Measurements from ENCODE around the gene KLHL40.

DNA sequence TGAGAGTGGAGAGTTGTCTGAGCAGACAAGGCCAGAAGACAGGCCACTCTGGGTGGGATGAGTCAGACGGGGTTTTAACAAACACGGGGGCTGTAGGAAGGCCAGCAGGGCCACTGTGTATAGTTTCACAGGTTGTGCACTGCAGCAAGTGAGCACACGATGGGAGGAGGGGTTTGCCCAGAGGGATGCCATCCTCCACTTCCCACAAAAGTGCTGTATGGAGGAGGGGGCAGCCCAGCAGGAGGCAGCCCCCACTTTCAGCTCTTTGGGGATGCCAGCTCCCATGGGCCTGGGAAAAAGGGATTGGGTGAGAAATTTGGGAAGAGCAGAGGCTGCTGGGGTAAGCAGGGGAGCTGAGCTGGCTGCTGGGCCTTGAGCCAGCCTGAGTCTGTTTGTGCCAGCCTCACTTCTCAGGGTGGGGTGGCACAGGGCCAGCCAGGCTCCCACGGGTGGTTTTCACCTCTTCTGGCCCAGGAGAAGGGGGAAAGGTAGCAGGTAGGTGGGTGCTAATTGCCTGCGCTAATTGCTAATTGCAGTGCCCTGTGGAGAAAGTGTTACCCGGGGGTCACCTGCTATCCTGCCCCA lies 25.1 kb upstream of the KLHL40 start:
- TF ChIP-seq, protein P1, sequence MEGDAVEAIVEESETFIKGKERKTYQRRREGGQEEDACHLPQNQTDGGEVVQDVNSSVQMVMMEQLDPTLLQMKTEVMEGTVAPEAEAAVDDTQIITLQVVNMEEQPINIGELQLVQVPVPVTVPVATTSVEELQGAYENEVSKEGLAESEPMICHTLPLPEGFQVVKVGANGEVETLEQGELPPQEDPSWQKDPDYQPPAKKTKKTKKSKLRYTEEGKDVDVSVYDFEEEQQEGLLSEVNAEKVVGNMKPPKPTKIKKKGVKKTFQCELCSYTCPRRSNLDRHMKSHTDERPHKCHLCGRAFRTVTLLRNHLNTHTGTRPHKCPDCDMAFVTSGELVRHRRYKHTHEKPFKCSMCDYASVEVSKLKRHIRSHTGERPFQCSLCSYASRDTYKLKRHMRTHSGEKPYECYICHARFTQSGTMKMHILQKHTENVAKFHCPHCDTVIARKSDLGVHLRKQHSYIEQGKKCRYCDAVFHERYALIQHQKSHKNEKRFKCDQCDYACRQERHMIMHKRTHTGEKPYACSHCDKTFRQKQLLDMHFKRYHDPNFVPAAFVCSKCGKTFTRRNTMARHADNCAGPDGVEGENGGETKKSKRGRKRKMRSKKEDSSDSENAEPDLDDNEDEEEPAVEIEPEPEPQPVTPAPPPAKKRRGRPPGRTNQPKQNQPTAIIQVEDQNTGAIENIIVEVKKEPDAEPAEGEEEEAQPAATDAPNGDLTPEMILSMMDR (IDR thresholded peaks at IDR 0.05; ENCODE audit: poor library complexity, severe bottlenecking), result no peak
- TF ChIP-seq EP300 (conservative IDR thresholded peaks at IDR 0.05; ENCODE audit: poor library complexity, severe bottlenecking) (no peak), EZH2 (IDR thresholded peaks at IDR 0.05; ENCODE audit: borderline replicate concordance, insufficient read depth, low read length, poor library complexity, severe bottlenecking) (no peak), TAF1 (IDR thresholded peaks at IDR 0.05; ENCODE audit: low read depth) (no peak), MXI1 (conservative IDR thresholded peaks at IDR 0.05; ENCODE audit: poor library complexity, severe bottlenecking) (no peak)
- TF ChIP-seq, protein P2, sequence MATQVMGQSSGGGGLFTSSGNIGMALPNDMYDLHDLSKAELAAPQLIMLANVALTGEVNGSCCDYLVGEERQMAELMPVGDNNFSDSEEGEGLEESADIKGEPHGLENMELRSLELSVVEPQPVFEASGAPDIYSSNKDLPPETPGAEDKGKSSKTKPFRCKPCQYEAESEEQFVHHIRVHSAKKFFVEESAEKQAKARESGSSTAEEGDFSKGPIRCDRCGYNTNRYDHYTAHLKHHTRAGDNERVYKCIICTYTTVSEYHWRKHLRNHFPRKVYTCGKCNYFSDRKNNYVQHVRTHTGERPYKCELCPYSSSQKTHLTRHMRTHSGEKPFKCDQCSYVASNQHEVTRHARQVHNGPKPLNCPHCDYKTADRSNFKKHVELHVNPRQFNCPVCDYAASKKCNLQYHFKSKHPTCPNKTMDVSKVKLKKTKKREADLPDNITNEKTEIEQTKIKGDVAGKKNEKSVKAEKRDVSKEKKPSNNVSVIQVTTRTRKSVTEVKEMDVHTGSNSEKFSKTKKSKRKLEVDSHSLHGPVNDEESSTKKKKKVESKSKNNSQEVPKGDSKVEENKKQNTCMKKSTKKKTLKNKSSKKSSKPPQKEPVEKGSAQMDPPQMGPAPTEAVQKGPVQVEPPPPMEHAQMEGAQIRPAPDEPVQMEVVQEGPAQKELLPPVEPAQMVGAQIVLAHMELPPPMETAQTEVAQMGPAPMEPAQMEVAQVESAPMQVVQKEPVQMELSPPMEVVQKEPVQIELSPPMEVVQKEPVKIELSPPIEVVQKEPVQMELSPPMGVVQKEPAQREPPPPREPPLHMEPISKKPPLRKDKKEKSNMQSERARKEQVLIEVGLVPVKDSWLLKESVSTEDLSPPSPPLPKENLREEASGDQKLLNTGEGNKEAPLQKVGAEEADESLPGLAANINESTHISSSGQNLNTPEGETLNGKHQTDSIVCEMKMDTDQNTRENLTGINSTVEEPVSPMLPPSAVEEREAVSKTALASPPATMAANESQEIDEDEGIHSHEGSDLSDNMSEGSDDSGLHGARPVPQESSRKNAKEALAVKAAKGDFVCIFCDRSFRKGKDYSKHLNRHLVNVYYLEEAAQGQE (IDR thresholded peaks at IDR 0.05; ENCODE audit: borderline replicate concordance), result no peak
